Gastroesophageal sphincter (tissue), 3 donors: ENCODE results near the gene KRTAP9-7.

ENCODE experiments used
- CTCF ChIP-seq, 4 experiments: fragments of 200-600 bp in 2 of 4; fragments of 450-650 bp in 2 of 4; sonication (generic) in 1 of 4; IDR thresholded peaks; one replicate each; pipeline ENCODE4 v1.5.1; 2017 to 2019; ENCODE audit warnings: antibody characterized with exemption in 4 of 4, mild to moderate bottlenecking in 2 of 4, moderate library complexity in 2 of 4
- EP300 ChIP-seq: sonication (generic); formaldehyde crosslinking; IDR thresholded peaks from one replicate; pipeline ENCODE4 v1.6.1; 2017; ENCODE audit warnings: antibody characterized with exemption, mild to moderate bottlenecking
- POLR2A ChIP-seq, 2 donors: fragments of 450-650 bp; IDR thresholded peaks; one replicate each; pipeline ENCODE4 v1.6.1; 2017; ENCODE audit warnings: antibody characterized with exemption in 2 of 2, mild to moderate bottlenecking in 2 of 2, moderate library complexity in 1 of 2
- POLR2AphosphoS5 ChIP-seq: sonication (generic); formaldehyde crosslinking; IDR thresholded peaks from one replicate; pipeline ENCODE4 v1.6.1; 2017; ENCODE audit warnings: antibody characterized with exemption

DNA sequence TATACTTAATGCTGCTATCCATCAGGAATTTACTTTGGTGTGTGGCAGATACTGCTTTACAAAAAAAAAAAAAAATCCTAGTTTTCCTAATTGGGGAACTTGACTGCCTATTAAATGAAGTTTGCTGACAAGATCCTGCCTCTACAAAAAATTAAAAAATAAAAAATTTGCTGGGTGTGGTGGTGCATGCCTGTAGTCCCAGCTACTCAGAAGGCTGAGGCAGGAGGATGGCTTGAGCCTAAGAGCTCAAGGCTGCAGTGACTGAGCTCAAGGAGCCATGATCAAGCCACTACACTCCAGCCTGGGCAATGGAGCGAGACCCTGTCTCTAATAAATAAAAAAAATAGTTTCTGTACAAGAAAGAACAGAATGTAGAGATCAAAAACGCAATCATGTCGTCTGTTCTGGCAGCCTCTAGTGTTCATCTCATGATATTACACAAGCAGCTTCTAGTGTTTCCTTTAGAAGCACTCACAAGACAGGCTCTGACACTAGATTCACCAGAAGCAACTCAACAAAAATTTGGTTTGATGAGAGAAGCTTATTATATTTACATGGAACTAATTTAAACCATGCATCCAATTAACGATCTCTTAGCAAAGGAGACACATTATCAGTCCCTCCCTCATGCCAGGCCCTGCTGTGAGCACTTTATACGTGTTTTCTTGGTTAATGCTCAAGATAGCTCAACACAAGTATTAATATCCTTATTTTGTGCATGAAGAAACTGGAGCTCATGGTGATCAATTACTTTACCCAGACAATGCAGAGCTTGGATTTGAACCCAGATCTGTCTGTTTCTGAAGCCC, 46.8 kb downstream of the KRTAP9-7 start:
- TF ChIP-seq CTCF (IDR thresholded peaks at IDR 0.05): peak in 3 of 4 experiments; percentile 53 to 68 (median 61)
- no peak for TF ChIP-seq EP300
- TF ChIP-seq POLR2A (IDR thresholded peaks at IDR 0.05): no peak
- TF ChIP-seq POLR2AphosphoS5: no peak
